HEK293T (cell line): ENCODE results near the gene CCM2L.

ENCODE experiments used
- CTCF ChIA-PET: fragments of 350-600 bp; formaldehyde crosslinking; extraction: SDS; loops from one replicate; lab custom pipeline; 2021; ENCODE audit warnings: antibody characterized with exemption, inconsistent platforms; lab: Yijun Ruan, JAX
- POLR2A ChIA-PET: fragments of 350-600 bp; formaldehyde crosslinking; extraction: SDS; loops from one replicate; lab custom pipeline; 2020; ENCODE audit warnings: antibody characterized with exemption, inconsistent platforms; lab: Yijun Ruan, JAX
- DNase-seq: peaks from one replicate; pipeline ENCODE4 v3.0.0; 2012; ENCODE audit warnings: mixed read lengths; ENCODE audit errors: extremely low spot score
- ARNT ChIP-seq: fragments of 450-650 bp; IDR thresholded peaks from 2 replicates; pipeline ENCODE4 v1.6.1; 2017; ENCODE audit warnings: mild to moderate bottlenecking
- BHLHE40 ChIP-seq: fragments of 450-650 bp; IDR thresholded peaks from 2 replicates; pipeline ENCODE4 v1.6.1; 2016; ENCODE audit warnings: mild to moderate bottlenecking, moderate library complexity, borderline replicate concordance
- CTBP1 ChIP-seq: fragments of 450-650 bp; IDR thresholded peaks from 2 replicates; pipeline ENCODE4 v1.6.1; 2016; ENCODE audit warnings: borderline replicate concordance
- ELF4 ChIP-seq: fragments of 450-650 bp; IDR thresholded peaks from 2 replicates; pipeline ENCODE4 v1.6.1; 2017; ENCODE audit warnings: antibody characterized with exemption
- FOXA1 ChIP-seq: fragments of 450-650 bp; IDR thresholded peaks from 2 replicates; pipeline ENCODE4 v1.6.1; 2016; ENCODE audit warnings: mild to moderate bottlenecking
- FOXK2 ChIP-seq: fragments of 450-650 bp; IDR thresholded peaks from 2 replicates; pipeline ENCODE4 v1.6.1; 2016; ENCODE audit warnings: mild to moderate bottlenecking
- FOXM1 ChIP-seq: fragments of 450-650 bp; IDR thresholded peaks from 2 replicates; pipeline ENCODE4 v1.6.1; 2017; ENCODE audit warnings: mild to moderate bottlenecking, borderline replicate concordance
- HDGF ChIP-seq: fragments of 450-650 bp; IDR thresholded peaks from 2 replicates; pipeline ENCODE4 v1.6.1; 2017; ENCODE audit warnings: antibody characterized with exemption, borderline replicate concordance
- L3MBTL2 ChIP-seq: fragments of 450-650 bp; conservative IDR thresholded peaks from 2 replicates; pipeline ENCODE4 v1.6.1; 2016; ENCODE audit warnings: mild to moderate bottlenecking
- LEF1 ChIP-seq: fragments of 450-650 bp; IDR thresholded peaks from 2 replicates; pipeline ENCODE4 v1.6.1; 2017; ENCODE audit warnings: mild to moderate bottlenecking, borderline replicate concordance
- NFRKB ChIP-seq: fragments of 450-650 bp; IDR thresholded peaks from 2 replicates; pipeline ENCODE4 v1.6.1; 2016; ENCODE audit warnings: mild to moderate bottlenecking, moderate library complexity
- PKNOX1 ChIP-seq: fragments of 450-650 bp; IDR thresholded peaks from 2 replicates; pipeline ENCODE4 v1.6.1; 2016
- SP1 ChIP-seq: fragments of 450-650 bp; IDR thresholded peaks from 2 replicates; pipeline ENCODE4 v1.6.1; 2017
- SUZ12 ChIP-seq: fragments of 450-650 bp; IDR thresholded peaks from 2 replicates; pipeline ENCODE4 v1.6.1; 2016; ENCODE audit warnings: mild to moderate bottlenecking
- TARDBP ChIP-seq: fragments of 450-650 bp; IDR thresholded peaks from 2 replicates; pipeline ENCODE4 v1.6.1; 2016
- ZNF384 ChIP-seq: fragments of 450-650 bp; IDR thresholded peaks from 2 replicates; pipeline ENCODE4 v1.6.1; 2016

The CCM2L gene

DNA sequence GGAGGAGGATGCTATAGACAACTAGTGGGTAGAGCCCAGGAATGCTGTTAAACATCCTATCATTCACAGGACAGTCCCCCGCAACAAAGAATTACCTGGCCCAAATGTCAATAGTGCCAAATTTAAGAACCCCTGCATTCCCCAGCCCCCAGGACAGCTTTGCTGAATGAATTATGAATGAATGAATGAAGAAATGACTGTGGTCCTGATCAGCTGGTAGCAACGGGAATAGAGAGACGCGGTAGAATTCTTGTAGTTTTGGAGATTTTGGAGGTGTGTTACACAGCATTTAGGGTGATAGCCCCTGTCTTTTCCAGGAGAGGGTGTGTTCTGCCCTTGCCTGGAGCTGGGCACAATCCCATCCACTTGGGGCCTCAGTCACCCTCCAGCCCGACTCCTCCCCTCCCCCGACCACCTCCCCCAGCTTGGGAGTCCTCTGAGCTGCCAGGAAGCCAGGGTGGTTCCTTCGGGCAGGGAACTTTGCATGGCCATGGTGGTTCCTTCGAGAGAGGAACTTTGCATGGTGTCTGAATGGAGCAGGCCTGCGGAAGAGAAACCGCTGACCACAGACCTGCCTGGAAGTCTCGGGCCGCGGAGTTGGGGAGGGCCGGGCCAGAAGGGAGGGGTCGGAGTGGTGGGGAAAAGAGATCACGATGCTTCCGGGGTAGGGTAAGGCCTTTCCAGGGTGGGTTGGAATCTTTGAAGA is 40.8 kb downstream of the CCM2L start:
- ChIA-PET POLR2A (no interaction called here), CTCF (no interaction called here)
- TF ChIP-seq FOXM1, result no peak
- DNase-seq, result no peak

GRCh38 chr20:32051720-32052089 is 41.5 kb downstream of the CCM2L start:
- ChIA-PET CTCF (no interaction called here), POLR2A (no interaction called here)
- TF ChIP-seq BHLHE40 (no peak), TARDBP (no peak), L3MBTL2 (no peak), FOXA1 (no peak), FOXM1 (no peak), NFRKB (no peak)
- DNase-seq, result no peak

DNA sequence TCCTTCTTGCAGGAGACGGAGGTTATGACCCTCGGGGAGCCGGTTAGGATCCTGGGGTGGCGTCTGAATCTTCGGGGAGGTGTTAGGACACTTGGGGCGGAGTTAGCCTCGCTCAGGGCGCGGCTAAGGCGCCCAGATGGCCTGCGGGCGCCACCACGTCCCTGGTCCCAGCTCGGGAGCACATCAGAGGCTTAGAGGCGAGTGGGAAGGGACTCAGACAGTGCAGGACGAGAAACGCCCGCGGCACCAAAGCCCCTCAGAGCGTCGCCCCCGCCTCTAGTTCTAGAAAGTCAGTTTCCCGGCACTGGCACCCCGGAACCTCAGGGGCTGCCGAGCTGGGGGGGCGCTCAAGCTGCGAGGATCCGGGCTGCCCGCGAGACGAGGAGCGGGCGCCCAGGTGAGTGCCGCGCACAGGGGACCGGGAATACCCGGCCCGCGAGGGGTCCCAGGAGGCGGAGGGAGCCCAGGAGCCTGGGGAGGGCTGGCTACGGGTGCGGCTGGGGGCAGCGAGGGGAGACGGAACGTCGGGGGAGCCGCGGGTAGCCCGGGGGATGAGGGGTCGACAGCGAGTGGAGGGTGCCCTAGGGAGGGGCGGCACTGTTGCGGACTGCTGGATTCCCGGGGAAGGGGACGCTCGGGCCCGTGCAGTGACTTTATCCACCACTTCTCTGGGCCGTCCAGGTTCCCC is 42.0 kb downstream of the CCM2L start, which contains the start of gene HCK:
Gene HCK (plus strand): TSS at position 153 of the 688 bp plus-strand sequence.
- TF ChIP-seq BHLHE40 (no peak), LEF1 (no peak), TARDBP (no peak), ARNT (no peak), ELF4 (no peak), HDGF (no peak), CTBP1 (no peak)
- no peak for DNase-seq
- CTCF ChIA-PET, result no interaction called here
- POLR2A ChIA-PET, result no interaction called here

- ChIA-PET POLR2A (no interaction called here), CTCF (no interaction called here)
- TF ChIP-seq FOXA1 (no peak), ZNF384 (no peak), ELF4 (no peak), L3MBTL2 (no peak), ARNT (no peak), FOXK2 (no peak), SUZ12 (no peak), NFRKB (no peak), PKNOX1 (no peak), FOXM1 (no peak), LEF1 (no peak), BHLHE40 (no peak), TARDBP (no peak), SP1 (no peak), HDGF (no peak), CTBP1 (no peak)
- no peak for DNase-seq
These were observed 42.6 kb downstream of the CCM2L start for GRCh38 chr20:32052778-32053362.

GRCh38 chr20:32053648-32054047 is 43.4 kb downstream of the CCM2L start:
- ChIA-PET POLR2A (no interaction called here), CTCF (no interaction called here)
- no peak for DNase-seq
- TF ChIP-seq L3MBTL2 (no peak), TARDBP (no peak), PKNOX1 (no peak), ARNT (no peak), FOXM1 (no peak), HDGF (no peak), ZNF384 (no peak), SP1 (no peak), CTBP1 (no peak), FOXK2 (no peak), SUZ12 (no peak), NFRKB (no peak), ELF4 (no peak), LEF1 (no peak), BHLHE40 (no peak), FOXA1 (no peak)

DNA sequence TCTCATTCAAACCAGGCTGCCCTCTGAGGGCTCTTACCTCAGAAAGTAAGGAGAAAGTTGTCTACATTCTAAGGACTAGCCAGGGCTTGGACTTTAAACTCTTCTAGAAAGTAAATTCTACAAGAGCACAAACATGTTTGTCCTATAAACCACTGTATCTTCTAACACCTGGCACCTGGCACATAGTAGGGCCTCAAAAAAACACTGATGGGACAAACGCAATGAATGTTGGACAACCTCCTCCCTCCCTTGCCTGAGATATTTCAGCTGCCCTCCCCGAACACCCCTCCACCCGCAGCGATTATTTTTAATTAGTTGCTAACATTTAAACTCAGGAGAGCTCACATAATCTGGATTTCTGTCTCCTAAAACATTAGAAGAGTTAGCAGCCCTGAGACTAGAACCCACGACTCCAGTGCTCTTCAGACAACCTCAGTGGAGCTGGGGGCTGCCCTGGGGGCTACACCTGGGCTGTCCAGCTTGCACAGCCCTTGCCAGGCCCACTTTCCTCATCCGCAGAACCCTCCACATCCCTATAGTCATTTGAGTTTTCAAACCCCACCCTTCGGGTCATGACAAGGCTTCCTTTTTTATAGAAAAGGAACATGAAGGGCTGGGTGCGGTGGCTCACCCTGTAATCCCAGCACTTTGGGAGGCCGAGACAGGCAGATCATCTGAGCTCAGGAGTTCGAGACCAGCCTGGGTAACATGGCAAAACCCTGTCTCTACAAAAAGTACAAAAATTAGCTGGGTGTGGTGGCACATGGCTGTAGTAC is 46.7 kb downstream of the CCM2L start:
- ChIA-PET CTCF (interaction anchor here (0.7 kb wide), 1 partner anchor 33 kb away, joined by 3 read pairs; no protein-coding TSS in a partner anchor), POLR2A (no interaction called here)
- no peak for DNase-seq
- TF ChIP-seq NFRKB (no peak), PKNOX1 (no peak), LEF1 (no peak), CTBP1 (no peak), ZNF384 (no peak), FOXM1 (no peak), TARDBP (no peak), L3MBTL2 (no peak), FOXA1 (no peak), SUZ12 (no peak), ARNT (no peak), HDGF (no peak), ELF4 (no peak), BHLHE40 (no peak), SP1 (no peak), FOXK2 (no peak)
